Endothelial cell of umbilical vein (primary cell): ENCODE data around the gene THEMIS2. TPM values are rescaled to one million over a fixed set of nuclear protein-coding genes. Genes with fewer than 3 reads are reported as not detected.

ENCODE experiments used
- BruUV-seq: library from RNA; stranded (reverse); fragments of 400-500 nt; replicated peaks from 2 replicates; lab custom pipeline; 2021; lab: Mats Ljungman, UMichigan
- CTCF ChIA-PET: fragments of 300-600, 350-600 bp; sonication (Branson Sonifier 250); formaldehyde crosslinking; loops from one replicate; lab custom pipeline; 2021; ENCODE audit warnings: antibody characterized with exemption, inconsistent platforms; lab: Charles Lee
- POLR2A ChIA-PET: fragments of 300-600, 350-600 bp; sonication (Branson Sonifier 250); formaldehyde crosslinking; loops from one replicate; lab custom pipeline; 2021; ENCODE audit warnings: antibody characterized with exemption, inconsistent platforms; lab: Charles Lee
- DNase-seq: peaks from one replicate; pipeline ENCODE4 v3.0.0-alpha.2; 2011; ENCODE audit warnings: low read depth, low spot score
- FAIRE-seq: peaks from 2 replicates; lab custom pipeline; 2011; peaks lifted over from hg19 to GRCh38; lab: Jason Lieb, UNC
- H2AFZ ChIP-seq: 2 replicates; pipeline ENCODE4 v1.6.0; 2012; ENCODE audit warnings: low read depth, low read length, control low read depth, inconsistent platforms
- H3K27ac ChIP-seq: 2 replicates; pipeline ENCODE4 v1.5.1; 2011; ENCODE audit warnings: low read depth, mild to moderate bottlenecking, control low read depth, low read length, moderate library complexity; ENCODE audit not compliant: insufficient read depth
- H3K27me3 ChIP-seq, 2 experiments: 2 replicates each; pipeline versions ENCODE4 v1.6.0 to v1.6.1; 2011; ENCODE audit warnings: low read length in 2 of 2, mixed read lengths in 1 of 2; ENCODE audit not compliant: control insufficient read depth in 2 of 2, insufficient read depth in 2 of 2
- H3K36me3 ChIP-seq, 2 experiments: 2 replicates in 1 of 2; 3 replicates in 1 of 2; pipeline ENCODE4 v1.5.1; 2011; ENCODE audit warnings: low read length in 2 of 2, mild to moderate bottlenecking in 1 of 2, moderate library complexity in 1 of 2; ENCODE audit not compliant: control insufficient read depth in 2 of 2, insufficient read depth in 2 of 2; ENCODE audit errors: extremely low read depth in 1 of 2
- H3K4me1 ChIP-seq: 3 replicates; pipeline ENCODE4 v1.5.1; 2011; ENCODE audit warnings: mild to moderate bottlenecking, low read length; ENCODE audit not compliant: control insufficient read depth, insufficient read depth; ENCODE audit errors: extremely low read depth
- H3K4me2 ChIP-seq: 2 replicates; pipeline ENCODE4 v1.6.1; 2011; ENCODE audit warnings: low read length, control low read depth, mixed read lengths; ENCODE audit not compliant: insufficient read depth
- H3K4me3 ChIP-seq, 3 experiments: fragments of 200-600 bp in 1 of 3; sonication (generic), shearing (Covaris generic) in 1 of 3; replicated peaks in 1 of 3; 2 replicates each; pipeline ENCODE4 v1.5.1; 2011 to 2016; ENCODE audit warnings: control low read depth in 3 of 3, low read length in 3 of 3, mild to moderate bottlenecking in 2 of 3, inconsistent platforms in 1 of 3, low read depth in 1 of 3, moderate library complexity in 1 of 3; ENCODE audit not compliant: insufficient read depth in 1 of 3
- H3K79me2 ChIP-seq: 2 replicates; pipeline ENCODE4 v1.6.0; 2012; ENCODE audit warnings: low read length, inconsistent platforms; ENCODE audit not compliant: control insufficient read depth, insufficient read depth
- H3K9ac ChIP-seq: replicated peaks from 2 replicates; pipeline ENCODE3; 2011; ENCODE audit warnings: low read length, control low read depth; ENCODE audit not compliant: insufficient read depth; ENCODE audit errors: extremely low read depth
- H3K9me1 ChIP-seq: replicated peaks from 3 replicates; pipeline ENCODE4 v1.6.0; 2011; ENCODE audit warnings: mild to moderate bottlenecking, low read length; ENCODE audit not compliant: control insufficient read depth, insufficient read depth; ENCODE audit errors: extremely low read depth
- H3K9me3 ChIP-seq: replicated peaks from 2 replicates; pipeline ENCODE4 v1.5.1; 2012; ENCODE audit warnings: low read length, inconsistent platforms; ENCODE audit not compliant: control insufficient read depth, insufficient read depth
- H4K20me1 ChIP-seq: replicated peaks from 2 replicates; pipeline ENCODE3; 2011; ENCODE audit warnings: mild to moderate bottlenecking, low read length; ENCODE audit not compliant: control insufficient read depth, insufficient read depth; ENCODE audit errors: extremely low read depth
- CTCF ChIP-seq, 2 donors: IDR thresholded peaks; 1 replicate in 1 of 2; 2 replicates in 1 of 2; pipeline ENCODE4 v1.5.1; 2011; ENCODE audit warnings: low read length in 2 of 2, mild to moderate bottlenecking in 2 of 2, moderate library complexity in 2 of 2, control low read depth in 1 of 2, inconsistent platforms in 1 of 2, low read depth in 1 of 2; ENCODE audit not compliant: insufficient read depth in 1 of 2; ENCODE audit errors: extremely low read depth in 1 of 2
- EZH2 ChIP-seq: IDR thresholded peaks from 2 replicates; pipeline ENCODE4 v1.6.1; 2012; ENCODE audit warnings: borderline replicate concordance, low read depth, mild to moderate bottlenecking, moderate library complexity, low read length, inconsistent platforms; ENCODE audit not compliant: severe bottlenecking
- FOS ChIP-seq: IDR thresholded peaks from 2 replicates; pipeline ENCODE4 v1.6.1; 2011; ENCODE audit warnings: mild to moderate bottlenecking, low read length, moderate library complexity, borderline replicate concordance; ENCODE audit not compliant: insufficient read depth
- GATA2 ChIP-seq: IDR thresholded peaks from 2 replicates; pipeline ENCODE4 v1.7.0; 2011; ENCODE audit warnings: low read depth, mild to moderate bottlenecking, moderate library complexity, mixed read lengths, low read length; ENCODE audit not compliant: insufficient read length, insufficient read depth
- JUN ChIP-seq: IDR thresholded peaks from 2 replicates; pipeline ENCODE4 v1.6.1; 2011; ENCODE audit warnings: borderline replicate concordance, low read depth; ENCODE audit not compliant: insufficient read length, insufficient read depth
- MAX ChIP-seq: IDR thresholded peaks from 2 replicates; pipeline ENCODE4 v1.6.1; 2011; ENCODE audit not compliant: insufficient read depth, insufficient read length
- MYC ChIP-seq: IDR thresholded peaks from one replicate; pipeline ENCODE4 v1.6.1; 2011; ENCODE audit warnings: mild to moderate bottlenecking, low read depth, low read length
- POLR2A ChIP-seq: IDR thresholded peaks from 2 replicates; pipeline ENCODE4 v1.6.1; 2012; ENCODE audit warnings: low read depth, mild to moderate bottlenecking, control low read depth, low read length
- POLR2AphosphoS5 ChIP-seq: IDR thresholded peaks from 2 replicates; pipeline ENCODE4 v1.6.1; 2012; ENCODE audit warnings: low read depth, mild to moderate bottlenecking, control low read depth, low read length, moderate library complexity; ENCODE audit not compliant: insufficient read depth
- dilution Hi-C: fragments of 300-500 bp; cut with MboI; formaldehyde crosslinking; loops from one replicate; pipeline ENCODE4 v1.15.0; 2019; ENCODE audit warnings: low sequenced_read_pairs; ENCODE audit not compliant: extremely low pct_ligation_motif_present
- intact Hi-C: fragments of 100-400 bp; cut with micrococcal nuclease; formaldehyde crosslinking; loops from one replicate; pipeline ENCODE4 v1.10.0; 2022
- polyA plus RNA-seq, 4 experiments: library from polyadenylated mRNA; depleted of rRNA in 3 of 4; stranded (reverse) in 3 of 4; unstranded in 1 of 4; fragments of >200 nt; gene quantifications; 2 replicates each; pipeline versions ENCODE4 v1.2.1 to v1.2.3, GENCODE V29; 2011 to 2012; ENCODE audit warnings: missing spikeins in 1 of 4
- total RNA-seq: library from RNA; stranded (reverse); gene quantifications from 2 replicates; pipeline ENCODE4 v1.2.3, GENCODE V29; 2021

Gene THEMIS2
- total and polyA plus RNA-seq, 2 donors (not counting 3 experiments of a cell fraction or from before 2014, with no cell fraction given) = 11.1 to 15.7 TPM

GRCh38 chr1:27862004-27862403 is 10.3 kb upstream of the THEMIS2 start:
- Histone ChIP-seq H3K27ac (no peak overlapping the region), H3K79me2 (no peaks in the 10 kb centered on the region), H2AFZ (no peak overlapping the region), H3K4me3 (no peak overlapping the region), H3K36me3 (no peaks in the 10 kb centered on the region), H4K20me1 (no peaks in the 10 kb centered on the region), H3K9ac (no peak overlapping the region), H3K9me1 (no peaks in the 10 kb centered on the region), H3K4me2 (no peak overlapping the region), H3K27me3 (no peaks in the 10 kb centered on the region), H3K4me1 (peaks cover 4% of the 10 kb centered on the region), H3K9me3 (no peaks in the 10 kb centered on the region)
- TF ChIP-seq CTCF (IDR thresholded peaks at IDR 0.05; ENCODE audit: extremely low read depth in 1 of 2, insufficient read depth in 1 of 2, low read depth in 1 of 2, low read length in 2 of 2) = no peak
- TF ChIP-seq MAX = no peak
- TF ChIP-seq POLR2AphosphoS5 = no peak
- no peak for TF ChIP-seq MYC
- TF ChIP-seq POLR2A = no peak
- TF ChIP-seq JUN = no peak
- TF ChIP-seq EZH2 = no peak
- no peak for TF ChIP-seq GATA2
- no peak for TF ChIP-seq FOS
- no TSS peak for BruUV-seq
- intact Hi-C loops (no loop called here), dilution Hi-C loops (no loop called here)
- ChIA-PET CTCF (interaction anchor here (2.5 kb wide), 1 partner anchor 118 kb away, joined by 10 read pairs; no protein-coding TSS in a partner anchor), POLR2A (no interaction called here)
- FAIRE-seq (no peak), DNase-seq (no peak)
